RCC 7860 (cell line): ENCODE data around the gene PDLIM4.

Source experiments
- DNase-seq: peaks from one replicate; pipeline ENCODE4 v3.0.0-alpha.2; 2015; ENCODE audit warnings: low spot score
- FAIRE-seq: peaks from 2 replicates; lab custom pipeline; 2012; peaks lifted over from hg19 to GRCh38; lab: Jason Lieb, UNC

Gene PDLIM4

GRCh38 chr5:132301344-132302271 is 44.1 kb downstream of the PDLIM4 start:
- no peak for FAIRE-seq

GRCh38 chr5:132302413-132302812 is 44.9 kb downstream of the PDLIM4 start:
- no peak for DNase-seq
- FAIRE-seq: no peak

More at GRCh38 chr5:132301344-132302271, 44.1 kb downstream of the PDLIM4 start:
- no peak for DNase-seq

- FAIRE-seq (no peak), DNase-seq (no peak)
Observed at GRCh38 chr5:132303589-132303988, 46.1 kb downstream of the PDLIM4 start.

- FAIRE-seq (no peak), DNase-seq (no peak)
Observed at GRCh38 chr5:132305420-132305819, 47.9 kb downstream of the PDLIM4 start.

DNA sequence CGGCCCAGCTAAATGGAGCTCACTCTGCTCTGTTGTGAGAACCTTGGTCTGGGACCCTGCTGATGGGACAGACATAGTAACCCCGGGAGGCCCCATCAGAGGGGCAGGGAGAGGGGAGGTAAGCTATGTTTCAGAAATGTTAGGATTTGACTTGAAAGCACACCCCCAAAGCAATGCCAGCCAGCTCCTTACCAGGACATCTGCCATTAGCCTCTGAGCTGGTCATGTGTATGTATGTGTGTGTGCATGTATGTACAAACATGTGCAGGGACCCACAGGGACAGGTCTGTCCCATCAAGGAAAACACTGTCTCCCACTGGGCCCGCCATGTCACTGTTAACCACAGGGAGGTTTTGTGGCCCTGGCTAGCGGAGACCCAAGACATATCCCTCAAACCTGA is 51.2 kb downstream of the PDLIM4 start:
- FAIRE-seq (no peak), DNase-seq (no peak)

GRCh38 chr5:132309679-132310078 is 52.2 kb downstream of the PDLIM4 start:
- no peak for FAIRE-seq
- DNase-seq: no peak

- DNase-seq (no peak), FAIRE-seq (no peak)
Observed at GRCh38 chr5:132310141-132310834, 52.8 kb downstream of the PDLIM4 start.

DNA sequence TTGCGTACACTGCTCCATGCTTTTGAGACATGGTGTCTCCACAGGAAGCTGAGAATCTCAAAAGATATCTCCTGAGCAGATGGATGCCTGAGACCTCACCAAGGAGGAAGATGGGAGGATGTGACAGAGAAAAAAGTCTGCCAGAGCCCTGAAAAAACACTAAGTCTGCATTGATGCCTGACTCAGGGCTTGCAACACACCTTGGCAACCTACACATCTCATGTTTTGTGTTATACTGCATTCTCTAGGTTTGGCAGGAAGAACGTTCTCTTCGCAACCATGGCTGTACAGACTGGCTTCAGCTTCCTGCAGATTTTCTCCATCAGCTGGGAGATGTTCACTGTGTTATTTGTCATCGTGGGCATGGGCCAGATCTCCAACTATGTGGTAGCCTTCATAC is 55.9 kb downstream of the PDLIM4 start:
- DNase-seq (no peak), FAIRE-seq (no peak)

DNA sequence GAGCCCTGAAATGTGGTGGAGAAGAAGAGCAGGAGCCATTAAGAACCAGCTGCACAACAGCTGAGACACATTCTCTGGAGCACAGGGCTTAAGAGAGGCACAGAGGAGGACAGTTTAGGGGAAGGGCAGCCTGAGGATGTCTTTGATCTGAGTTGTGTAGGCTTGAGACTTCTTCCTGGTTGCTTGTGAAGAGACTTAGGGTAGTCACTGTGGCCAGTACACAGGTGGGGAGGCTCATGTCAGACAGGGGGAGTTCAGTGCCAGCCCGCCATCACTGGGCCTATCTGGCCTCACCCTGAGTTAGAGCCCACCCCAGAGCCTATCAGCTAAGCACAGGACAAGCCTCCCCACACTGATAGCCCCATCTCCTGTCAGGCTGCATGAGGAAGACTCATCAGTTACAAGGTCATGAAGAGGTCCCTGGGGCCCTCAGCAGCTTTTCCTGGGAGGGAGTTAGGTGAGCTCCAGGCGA is 56.5 kb downstream of the PDLIM4 start:
- no peak for DNase-seq
- no peak for FAIRE-seq

GRCh38 chr5:132315529-132316067 is 58.1 kb downstream of the PDLIM4 start:
- DNase-seq (no peak), FAIRE-seq (no peak)

GRCh38 chr5:132319975-132320374 is 62.5 kb downstream of the PDLIM4 start:
- no peak for FAIRE-seq

GRCh38 chr5:132321109-132321721 is 63.7 kb downstream of the PDLIM4 start:
- no peak for DNase-seq
- FAIRE-seq: no peak

More at GRCh38 chr5:132319975-132320374, 62.5 kb downstream of the PDLIM4 start:
- no peak for DNase-seq

DNA sequence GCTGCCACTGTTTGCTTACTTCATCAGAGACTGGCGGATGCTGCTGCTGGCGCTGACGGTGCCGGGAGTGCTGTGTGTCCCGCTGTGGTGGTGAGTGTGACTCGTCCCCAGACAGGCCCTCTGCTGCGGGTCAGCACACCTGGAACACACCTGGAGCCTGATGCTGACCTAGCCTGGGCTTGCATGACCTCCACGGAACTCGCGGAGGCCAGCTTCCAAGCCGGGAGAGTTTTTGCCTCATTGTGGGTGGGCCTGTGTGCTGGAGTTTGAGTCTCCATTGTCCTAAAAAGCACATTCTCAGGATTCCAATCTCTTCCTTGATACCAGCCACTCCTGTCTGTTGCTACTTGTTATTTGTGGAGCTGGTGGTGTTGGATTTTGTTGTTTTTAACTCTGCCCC is 64.8 kb downstream of the PDLIM4 start:
- FAIRE-seq: no peak
- no peak for DNase-seq
